Measurements from ENCODE around the gene GAK.
"Not testable (repeated sequence)": the region's sequence is repeated elsewhere in the genome, so short reads cannot be mapped to it uniquely, and the experiment has no call there.

Gene GAK

DNA sequence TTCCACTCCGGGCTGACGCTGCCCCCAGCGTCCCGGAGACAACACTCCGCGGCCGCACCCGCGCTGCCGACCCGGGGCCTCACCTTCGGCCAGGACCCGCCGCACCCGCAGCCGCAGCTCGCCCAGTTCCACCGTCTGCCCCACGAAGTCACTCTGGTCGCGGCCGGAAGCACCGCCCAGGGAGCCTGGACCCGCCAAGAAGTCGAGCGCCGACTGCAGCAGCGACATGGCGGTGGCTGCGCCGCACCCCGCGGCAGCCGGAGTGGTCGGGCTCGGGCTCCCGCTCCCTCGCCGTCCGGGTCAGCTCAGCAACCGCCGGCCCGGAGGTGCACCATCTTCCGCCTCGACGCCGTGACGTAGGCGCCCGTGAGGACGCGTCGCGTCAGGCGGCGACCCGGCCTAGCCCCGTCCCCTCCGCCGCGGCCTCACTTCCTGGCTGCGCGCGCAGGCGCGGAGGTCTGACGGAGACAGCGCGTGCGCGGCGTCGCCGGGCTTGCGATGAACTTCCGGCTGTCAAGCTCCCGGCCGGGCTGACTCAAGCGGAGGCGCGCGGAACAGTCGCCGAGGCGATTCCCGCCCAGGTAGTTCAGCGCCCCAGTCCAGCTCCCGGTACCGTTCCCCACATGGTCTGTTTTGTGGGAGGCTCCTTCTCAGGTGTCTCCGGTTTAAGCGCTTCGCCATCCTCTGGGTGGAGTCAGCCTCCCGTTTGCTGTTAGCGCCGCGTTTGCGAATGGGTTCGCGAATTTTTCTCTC, at the start of gene GAK, which contains the start of gene TMEM175:
Gene GAK (minus strand): TSS at position 357 of the 753 bp plus-strand sequence. CDS start 129 bp downstream, at position 228.
Gene TMEM175 (plus strand): TSS at position 501 of the 753 bp plus-strand sequence. CDS start 15,280 bp downstream, outside the sequence.
- peaks cover 24% of the 10 kb centered on the region for H3F3A ChIP-seq (ENCODE audit: insufficient read depth)
- no peaks in the 10 kb centered on the region for H3K9me3 ChIP-seq (ENCODE audit: insufficient read depth, low read length)
- peak within 1 kb of the TSS; percentile 51 for H3K27ac ChIP-seq (ENCODE audit: low read depth, low read length)
- no peaks in the 10 kb centered on the region for H3K27me3 ChIP-seq (ENCODE audit: low read length)
- H3K4me3 ChIP-seq (ENCODE audit: insufficient read depth, low read length, poor library complexity, severe bottlenecking), result peak within 1 kb of the TSS; percentile 68
- no peaks in the 10 kb centered on the region for H3K9me2 ChIP-seq (replicated peaks; ENCODE audit: insufficient read depth, low read length)
- peaks cover 41% of the 10 kb centered on the region for H3K79me2 ChIP-seq (ENCODE audit: insufficient read depth, low read length)
- H4K20me1 ChIP-seq (ENCODE audit: low read depth, low read length), result 0 out of 2 replicates have a peak, but pooled peaks cover 8% of the 10 kb centered on the region
- TF ChIP-seq, protein P1, sequence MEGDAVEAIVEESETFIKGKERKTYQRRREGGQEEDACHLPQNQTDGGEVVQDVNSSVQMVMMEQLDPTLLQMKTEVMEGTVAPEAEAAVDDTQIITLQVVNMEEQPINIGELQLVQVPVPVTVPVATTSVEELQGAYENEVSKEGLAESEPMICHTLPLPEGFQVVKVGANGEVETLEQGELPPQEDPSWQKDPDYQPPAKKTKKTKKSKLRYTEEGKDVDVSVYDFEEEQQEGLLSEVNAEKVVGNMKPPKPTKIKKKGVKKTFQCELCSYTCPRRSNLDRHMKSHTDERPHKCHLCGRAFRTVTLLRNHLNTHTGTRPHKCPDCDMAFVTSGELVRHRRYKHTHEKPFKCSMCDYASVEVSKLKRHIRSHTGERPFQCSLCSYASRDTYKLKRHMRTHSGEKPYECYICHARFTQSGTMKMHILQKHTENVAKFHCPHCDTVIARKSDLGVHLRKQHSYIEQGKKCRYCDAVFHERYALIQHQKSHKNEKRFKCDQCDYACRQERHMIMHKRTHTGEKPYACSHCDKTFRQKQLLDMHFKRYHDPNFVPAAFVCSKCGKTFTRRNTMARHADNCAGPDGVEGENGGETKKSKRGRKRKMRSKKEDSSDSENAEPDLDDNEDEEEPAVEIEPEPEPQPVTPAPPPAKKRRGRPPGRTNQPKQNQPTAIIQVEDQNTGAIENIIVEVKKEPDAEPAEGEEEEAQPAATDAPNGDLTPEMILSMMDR (IDR thresholded peaks at IDR 0.05; ENCODE audit: insufficient read depth, low read length, poor library complexity, severe bottlenecking), result no peak
- no peak for TF ChIP-seq EZH2phosphoT487 (conservative IDR thresholded peaks at IDR 0.05; ENCODE audit: low read length)
- H3K9ac ChIP-seq (ENCODE audit: low read length), result peak within 1 kb of the TSS; percentile 98
- H3K4me2 ChIP-seq (ENCODE audit: low read depth, low read length, poor library complexity, severe bottlenecking), result peak within 1 kb of the TSS; percentile 88
- no peaks in the 10 kb centered on the region for H3K36me3 ChIP-seq (ENCODE audit: low read length)
- peak within 1 kb of the TSS; percentile 79 for H2AFZ ChIP-seq (ENCODE audit: low read depth, low read length, severe bottlenecking)

- Histone ChIP-seq H3K4me3 (ENCODE audit: insufficient read depth, low read length, poor library complexity, severe bottlenecking) (no peak overlapping the region), H3K36me3 (ENCODE audit: low read length) (no peaks in the 10 kb centered on the region), H3K9me3 (ENCODE audit: insufficient read depth, low read length) (no peaks in the 10 kb centered on the region), H3K27ac (ENCODE audit: low read depth, low read length) (no peak overlapping the region), H3K9ac (ENCODE audit: low read length) (no peak overlapping the region), H2AFZ (ENCODE audit: low read depth, low read length, severe bottlenecking) (no peak overlapping the region), H4K20me1 (ENCODE audit: low read depth, low read length) (no peaks in the 10 kb centered on the region), H3K27me3 (ENCODE audit: low read length) (no peaks in the 10 kb centered on the region), H3K4me2 (ENCODE audit: low read depth, low read length, poor library complexity, severe bottlenecking) (no peak overlapping the region), H3F3A (ENCODE audit: insufficient read depth) (no peaks in the 10 kb centered on the region), H3K79me2 (ENCODE audit: insufficient read depth, low read length) (no peaks in the 10 kb centered on the region), H3K9me2 (replicated peaks; ENCODE audit: insufficient read depth, low read length) (no peaks in the 10 kb centered on the region)
- TF ChIP-seq, protein P1 (IDR thresholded peaks at IDR 0.05; ENCODE audit: insufficient read depth, low read length, poor library complexity, severe bottlenecking), result no peak
- no peak for TF ChIP-seq EZH2phosphoT487 (conservative IDR thresholded peaks at IDR 0.05; ENCODE audit: low read length)
Observed at GRCh38 chr4:978957-979701, 47.0 kb upstream of the GAK start.

DNA sequence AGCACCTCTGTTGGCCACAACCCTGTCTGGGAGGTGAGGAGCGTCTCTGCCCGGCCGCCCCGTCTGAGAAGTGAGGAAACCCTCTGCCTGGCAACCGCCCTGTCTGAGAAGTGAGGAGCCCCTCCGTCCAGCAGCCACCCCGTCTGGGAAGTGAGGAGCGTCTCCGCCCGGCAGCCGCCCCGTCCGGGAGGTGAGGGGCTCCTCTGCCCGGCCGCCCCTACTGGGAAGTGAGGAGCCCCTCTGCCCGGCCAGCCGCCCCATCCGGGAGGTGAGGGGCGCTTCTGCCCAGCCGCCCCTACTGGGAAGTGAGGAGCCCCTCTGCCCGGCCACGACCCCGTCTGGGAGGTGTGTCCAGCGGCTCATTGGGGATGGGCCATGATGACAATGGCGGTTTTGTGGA, 43.9 kb upstream of the GAK start:
- H3K4me2 ChIP-seq (ENCODE audit: low read depth, low read length, poor library complexity, severe bottlenecking); H3K9ac ChIP-seq (ENCODE audit: low read length); H3K27ac ChIP-seq (ENCODE audit: low read depth, low read length); H3K4me3 ChIP-seq (ENCODE audit: insufficient read depth, low read length, poor library complexity, severe bottlenecking); H2AFZ ChIP-seq (ENCODE audit: low read depth, low read length, severe bottlenecking); H3K79me2 ChIP-seq (ENCODE audit: insufficient read depth, low read length); H4K20me1 ChIP-seq (ENCODE audit: low read depth, low read length); H3F3A ChIP-seq (ENCODE audit: insufficient read depth); H3K36me3 ChIP-seq (ENCODE audit: low read length); H3K9me3 ChIP-seq (ENCODE audit: insufficient read depth, low read length); H3K27me3 ChIP-seq (ENCODE audit: low read length); H3K9me2 ChIP-seq (replicated peaks; ENCODE audit: insufficient read depth, low read length): not testable (repeated sequence)

Data from SU-DHL-6 (cell line).